Kidney capillary endothelial cell (primary cell): ENCODE data around the gene BCLAF1.
"Not testable (repeated sequence)": the region's sequence is repeated elsewhere in the genome, so short reads cannot be mapped to it uniquely, and the experiment has no call there.

ENCODE experiments used
- DNase-seq: peaks from one replicate; pipeline ENCODE4 v3.0.0-alpha.2; 2018; ENCODE audit warnings: low spot score

The BCLAF1 gene

DNA sequence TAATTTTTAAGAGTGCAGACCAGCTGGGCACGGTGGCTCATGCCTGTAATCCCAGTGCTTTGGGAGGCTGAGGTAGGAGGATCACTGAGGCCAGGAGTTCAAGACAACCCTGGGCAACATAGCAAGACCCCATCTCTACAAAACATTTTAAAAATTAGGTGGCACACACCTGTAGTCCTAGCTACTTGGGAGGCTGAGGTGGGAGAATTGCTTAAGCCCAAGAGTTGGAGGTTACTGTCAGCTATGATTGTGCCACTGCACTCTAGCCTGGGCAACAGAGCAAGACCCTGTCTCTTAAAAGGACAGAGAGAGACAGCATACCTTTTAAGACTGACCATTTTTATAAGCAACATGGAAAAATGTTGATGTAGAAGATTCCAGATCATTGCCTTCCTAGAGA lies 18.8 kb upstream of the BCLAF1 start:
- not testable (repeated sequence) for DNase-seq

DNA sequence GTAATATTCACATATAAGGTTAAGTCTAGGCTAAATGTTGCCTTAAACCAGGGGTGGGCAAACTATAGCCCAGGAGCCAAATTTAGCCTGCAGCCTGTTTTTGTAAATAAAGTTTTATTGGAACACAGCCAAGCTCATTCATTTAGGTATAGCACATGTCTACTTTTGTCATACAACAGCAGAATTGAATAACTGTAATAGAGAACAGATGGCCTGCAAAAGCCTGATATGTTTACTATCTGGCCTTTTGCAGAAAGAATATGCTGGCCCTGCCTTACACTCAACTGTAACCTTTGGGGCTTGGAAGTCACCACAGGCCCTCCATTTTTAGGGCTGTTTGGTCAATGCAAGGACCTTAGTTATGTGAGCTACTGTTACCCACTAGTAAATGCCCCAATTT lies 17.7 kb upstream of the BCLAF1 start:
- DNase-seq, result no peak

DNA sequence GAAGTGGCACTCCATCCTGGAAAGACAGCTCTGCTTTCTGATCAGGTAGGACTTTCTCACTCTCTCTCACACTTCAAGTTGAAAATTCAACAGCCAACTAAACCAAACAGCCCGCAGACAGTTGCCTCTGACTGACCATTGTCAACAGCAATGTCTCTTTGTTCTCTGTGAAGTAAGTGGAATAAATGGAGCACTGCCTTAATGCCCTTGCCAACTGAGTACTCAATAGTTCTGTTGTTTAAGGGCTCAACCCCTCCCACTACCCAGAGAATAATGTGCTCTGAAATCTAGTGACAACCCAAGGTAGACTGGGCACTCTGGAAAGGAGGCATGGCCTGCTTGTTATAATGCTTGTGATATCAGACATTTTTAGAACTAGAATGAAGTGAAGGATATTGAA lies 16.8 kb upstream of the BCLAF1 start:
- no peak for DNase-seq

GRCh38 chr6:136304410-136304809 lies 14.8 kb upstream of the BCLAF1 start:
- DNase-seq, result no peak

DNA sequence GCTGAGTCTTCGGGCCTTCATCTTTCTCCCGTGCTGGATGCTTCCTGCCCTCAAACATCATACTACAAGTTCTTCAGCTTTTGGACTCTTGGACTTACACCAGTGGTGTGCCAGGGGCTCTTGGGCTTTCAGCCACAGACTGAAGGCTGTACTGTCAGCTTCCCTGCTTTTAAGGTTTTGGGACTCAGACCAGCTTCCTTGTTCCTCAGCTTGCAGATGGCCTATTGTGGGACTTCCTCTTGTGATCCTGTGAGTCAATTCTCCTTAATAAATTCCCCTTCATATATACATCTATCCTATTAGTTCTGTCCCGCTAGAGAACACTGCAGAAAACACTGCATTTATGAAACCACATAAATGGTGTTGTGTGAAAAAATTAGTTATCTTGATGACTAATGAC lies 13.9 kb upstream of the BCLAF1 start:
- no peak for DNase-seq

DNA sequence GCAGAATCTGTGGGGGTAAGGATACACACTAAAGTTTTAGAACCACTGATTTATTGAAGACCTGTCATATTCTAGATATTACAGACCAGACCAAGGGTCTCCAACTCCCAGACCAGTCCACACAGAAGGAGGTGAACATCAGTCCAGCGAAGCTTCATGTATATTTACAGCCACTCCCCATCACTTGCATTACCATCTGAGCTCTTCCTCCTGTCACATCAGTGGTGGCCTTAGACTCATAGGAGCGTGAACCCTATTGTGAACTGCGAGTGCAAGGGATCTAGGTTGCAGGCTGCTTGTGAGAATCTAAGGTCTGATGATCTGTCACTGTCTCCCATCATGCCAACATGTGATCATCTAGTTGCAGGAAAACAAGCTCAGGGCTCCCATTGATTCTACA lies 5.0 kb upstream of the BCLAF1 start:
- DNase-seq, result no peak

GRCh38 chr6:136290410-136291010 lies 864 bp upstream of the BCLAF1 start:
- DNase-seq, result peak; percentile 79

DNA sequence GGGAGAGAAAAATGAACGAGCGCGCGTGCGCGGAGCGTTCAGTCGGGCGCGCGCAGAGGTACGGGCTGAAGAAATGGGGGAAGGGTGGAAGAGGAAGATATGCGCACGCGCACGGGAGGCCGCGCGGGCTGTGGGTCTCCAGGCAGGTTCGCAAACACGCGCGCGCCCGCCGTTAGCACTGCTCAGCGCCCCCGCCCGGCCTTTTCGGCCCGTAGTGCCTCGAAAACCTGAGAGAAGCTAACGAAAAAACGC lies 393 bp downstream of the BCLAF1 start:
- peak; percentile 82 for DNase-seq

GRCh38 chr6:136288566-136289326 lies 900 bp downstream of the BCLAF1 start:
- DNase-seq, result peak; percentile 92

DNA sequence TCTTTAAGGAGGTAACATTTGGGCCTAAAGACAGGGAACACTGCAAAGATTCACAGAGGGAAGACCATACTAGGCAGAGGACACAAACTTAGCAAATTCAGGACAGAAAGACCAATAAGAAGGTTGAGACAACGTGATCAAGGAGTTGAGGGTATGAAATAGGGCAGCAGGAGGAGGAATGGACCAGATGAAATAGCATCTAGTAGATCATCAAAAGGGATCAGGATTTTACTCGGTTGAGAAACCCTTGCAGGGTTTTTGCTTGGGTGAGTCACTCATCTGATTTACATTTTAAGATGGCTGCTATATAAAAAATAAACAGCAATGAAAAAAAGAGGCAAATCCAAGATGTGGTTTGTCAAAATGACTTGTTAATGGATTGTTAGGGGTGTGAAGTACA lies 4.7 kb downstream of the BCLAF1 start:
- DNase-seq, result no peak

GRCh38 chr6:136282906-136283305 lies 6.7 kb downstream of the BCLAF1 start:
- no peak for DNase-seq

DNA sequence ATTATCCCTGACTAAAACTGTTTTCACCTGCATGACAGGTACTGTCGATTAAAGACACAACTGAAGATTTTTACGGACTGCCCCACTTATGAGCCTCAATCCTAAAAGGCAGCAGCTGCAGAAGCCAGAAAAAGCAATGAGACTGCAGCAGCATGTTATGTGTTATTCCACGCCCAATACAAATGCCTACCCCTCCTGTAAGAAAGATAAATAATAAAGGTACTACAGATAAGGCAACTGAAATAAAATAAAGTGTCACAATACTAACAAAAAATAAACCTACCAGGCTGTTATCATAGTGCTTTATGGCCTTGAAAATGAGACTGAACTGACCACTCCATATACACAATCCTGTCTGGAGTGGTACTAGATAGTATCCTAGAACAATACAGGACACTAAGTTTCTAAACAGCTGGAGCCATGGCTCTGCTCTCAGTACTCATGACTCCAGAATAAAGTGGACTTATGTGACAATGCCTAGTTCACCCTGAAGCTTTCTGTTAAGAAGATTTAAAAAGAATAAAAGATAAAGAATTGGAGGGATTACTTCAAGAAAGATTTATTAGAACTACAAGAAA lies 9.5 kb downstream of the BCLAF1 start:
- DNase-seq, result no peak

- no peak for DNase-seq
Observed at GRCh38 chr6:136274062-136274461, 15.6 kb downstream of the BCLAF1 start.

DNA sequence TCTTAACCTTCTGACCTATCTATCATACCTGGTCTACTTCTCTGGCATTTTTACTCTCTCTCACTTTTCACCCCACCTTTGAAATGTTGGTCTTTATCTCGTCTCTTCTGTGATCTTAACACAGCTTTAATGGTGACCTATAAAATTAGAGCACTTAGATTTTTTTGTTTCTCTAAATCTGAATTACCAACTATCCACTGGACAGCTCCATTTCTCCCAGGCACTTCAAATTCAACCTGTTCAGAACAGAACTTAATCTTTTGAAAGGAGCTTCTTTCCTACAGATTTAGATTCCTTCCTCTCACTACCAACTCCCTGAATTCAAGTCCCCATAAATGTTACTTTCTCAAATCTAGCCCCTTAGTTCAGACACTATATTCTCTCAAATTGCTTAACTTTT lies 24.5 kb downstream of the BCLAF1 start:
- no peak for DNase-seq

DNA sequence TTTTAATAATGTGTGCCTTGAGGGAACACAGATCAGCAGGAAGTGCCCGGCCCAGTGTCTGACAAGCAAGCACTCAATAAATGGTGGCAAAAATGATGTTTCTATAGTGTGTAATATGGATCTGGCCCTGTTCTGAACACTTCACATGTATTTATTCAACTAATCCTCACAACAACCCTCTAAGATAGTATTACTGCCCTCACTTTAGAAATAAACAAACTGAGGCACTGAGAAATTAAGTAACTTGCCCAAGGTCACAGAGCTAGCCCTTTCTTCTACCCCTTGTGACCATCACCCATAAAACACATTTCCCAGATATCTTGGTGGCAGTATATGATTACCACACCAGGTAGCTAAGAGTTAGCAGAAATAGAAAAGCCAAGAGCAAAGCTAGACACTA lies 26.7 kb downstream of the BCLAF1 start:
- DNase-seq, result no peak

- DNase-seq, result no peak
Observed at GRCh38 chr6:136254851-136255466, 34.7 kb downstream of the BCLAF1 start.

- no peak for DNase-seq
Observed at GRCh38 chr6:136253734-136254133, 35.9 kb downstream of the BCLAF1 start.

DNA sequence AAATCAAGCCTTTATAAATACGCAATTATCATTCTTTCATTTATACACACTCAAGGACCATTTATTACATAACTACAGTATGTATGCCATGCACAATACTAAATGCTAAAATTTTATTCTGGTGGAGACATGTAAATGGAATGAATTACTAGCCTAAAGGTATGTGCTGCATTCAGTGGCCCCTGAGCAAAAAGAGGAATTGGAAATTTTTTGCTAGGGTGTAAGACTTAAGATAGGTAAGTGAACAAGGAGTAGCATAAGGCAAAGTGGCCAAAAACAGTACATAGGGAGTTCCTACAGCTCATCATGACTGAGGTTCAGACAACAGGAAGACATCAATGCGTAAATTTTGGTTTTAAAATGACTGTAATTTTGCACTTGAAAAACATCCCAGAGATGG lies 37.2 kb downstream of the BCLAF1 start:
- no peak for DNase-seq

DNA sequence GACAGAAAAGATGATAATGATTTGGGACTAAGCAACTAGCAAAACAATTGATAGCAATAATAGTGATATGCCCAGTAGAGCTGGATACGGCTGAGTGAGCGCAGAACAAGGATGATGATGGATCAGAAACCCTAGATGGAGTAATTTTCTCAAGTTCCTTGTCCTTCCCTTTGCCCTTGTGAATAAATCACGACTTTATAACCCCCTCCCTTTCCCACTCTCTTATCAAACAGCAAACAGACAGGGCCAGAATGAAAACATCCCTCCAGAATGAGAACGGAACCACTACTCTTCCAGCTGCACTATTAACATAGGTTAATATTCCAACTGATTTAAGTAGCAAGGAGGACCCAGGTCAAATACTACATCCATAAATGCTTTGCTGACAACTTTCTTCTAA lies 38.3 kb downstream of the BCLAF1 start:
- DNase-seq, result no peak

DNA sequence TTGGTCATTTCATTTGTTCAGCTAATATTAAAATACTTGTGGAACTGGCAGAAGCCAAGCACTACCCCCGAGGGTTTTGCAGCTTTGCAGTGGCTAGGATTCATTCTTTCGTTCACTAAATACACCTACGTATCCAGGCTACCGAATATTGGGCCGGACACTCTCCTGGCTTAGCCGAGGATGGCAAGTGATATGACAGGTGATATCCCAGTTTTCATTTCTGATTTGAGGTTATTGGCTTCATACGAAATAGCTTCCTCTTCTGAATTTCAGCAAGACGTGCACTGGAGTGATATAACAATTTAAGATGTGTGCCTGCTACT lies 39.0 kb downstream of the BCLAF1 start:
- no peak for DNase-seq

DNA sequence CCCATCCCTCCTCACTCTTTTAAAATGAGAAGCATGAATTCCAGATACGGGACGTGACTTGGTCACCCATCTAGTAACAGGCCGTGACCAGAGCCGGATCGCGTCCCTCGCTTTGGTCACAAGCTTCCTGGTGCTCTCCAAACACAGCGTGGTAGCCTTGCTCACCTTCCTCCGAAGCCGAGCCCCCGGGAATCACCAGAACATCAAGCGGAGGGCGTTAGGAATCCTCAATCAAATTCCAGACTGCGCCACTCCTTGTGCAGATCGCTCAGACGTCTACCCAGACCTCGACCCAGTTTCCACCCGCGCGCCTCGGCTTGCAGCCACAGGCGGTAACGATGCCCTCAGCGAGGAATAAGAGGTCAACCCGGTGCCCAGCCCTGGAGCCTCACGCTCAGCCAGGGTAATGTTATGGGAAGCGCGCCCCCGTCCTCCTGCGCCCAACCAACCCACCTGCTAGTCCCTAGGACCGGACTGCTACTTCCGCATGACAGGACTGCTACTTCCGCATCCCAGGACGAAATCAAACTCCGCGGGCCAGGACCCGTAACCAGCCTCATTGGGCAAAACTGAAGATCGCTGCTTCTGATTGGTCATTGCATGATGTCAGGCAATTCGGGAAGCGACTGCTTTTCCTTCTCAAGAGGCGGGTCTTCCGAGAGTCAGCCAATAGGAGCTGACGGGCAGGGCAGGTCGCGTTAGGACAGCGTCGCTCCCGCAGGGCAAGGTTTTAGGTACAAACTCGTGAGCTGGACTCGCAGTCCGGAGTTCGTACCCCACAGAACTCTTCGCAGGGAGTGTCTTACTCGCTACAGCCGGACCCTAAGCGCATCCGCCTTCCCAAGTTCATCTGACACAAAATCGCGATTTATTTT lies 39.6 kb downstream of the BCLAF1 start, which contains the start of gene MTFR2:
MTFR2 (minus strand) TSS at position 501 of the 875 bp plus-strand sequence. CDS start 1,212 bp downstream, outside the sequence.
- peak; percentile 98 for DNase-seq

DNA sequence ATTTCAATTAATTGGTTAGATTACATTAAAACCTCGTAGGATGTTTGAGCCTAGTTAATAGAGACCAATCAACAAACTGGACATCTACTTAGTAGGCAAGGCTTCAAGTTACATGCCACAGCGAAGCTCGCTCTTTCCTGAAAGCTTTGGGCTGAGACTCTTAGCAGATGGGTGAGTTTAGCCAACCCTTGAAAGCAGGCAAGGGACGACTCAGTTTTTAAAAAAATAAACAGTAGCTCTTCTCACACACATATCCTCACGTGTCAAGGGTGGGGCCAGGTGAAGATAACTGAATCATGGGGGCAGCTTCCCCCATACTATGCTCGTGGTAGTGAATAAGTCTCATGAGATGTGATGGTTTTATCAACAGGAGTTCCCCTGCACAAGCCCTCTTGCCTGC lies 40.3 kb downstream of the BCLAF1 start:
- DNase-seq, result no peak
